ENCODE results near the gene HNRNPDL. TPM values are rescaled to one million over a fixed set of nuclear protein-coding genes. Genes with fewer than 3 reads are reported as not detected.
A peak's percentile ranks its signal among the peaks of the same experiment; 100 is the strongest.

The HNRNPDL gene
- total and polyA plus RNA-seq, 2 of the 13 experiments (the other 11 are each of a cell fraction or from before 2014, with no cell fraction given), result 167 to 414 TPM

GRCh38 chr4:82428969-82429727 is 1.1 kb downstream of the HNRNPDL start (continued):
- TF ChIP-seq HNRNPK (IDR thresholded peaks at IDR 0.05; ENCODE audit: low read depth, low read length, poor library complexity, severe bottlenecking) (peak; percentile 72), ZNF333 (CRISPR knock-in tag; IDR thresholded peaks at IDR 0.05; ENCODE audit: borderline replicate concordance) (0 out of 2 replicates have a peak, but pooled peaks have one; percentile 70), ZKSCAN8 (CRISPR knock-in tag; IDR thresholded peaks at IDR 0.05; ENCODE audit: borderline replicate concordance) (no peak; the same call in 1 of the 2 replicates), GTF2F1 (IDR thresholded peaks at IDR 0.05; ENCODE audit: low read length) (peak; percentile 89), GPN1 (CRISPR knock-in tag; IDR thresholded peaks at IDR 0.05; ENCODE audit: borderline replicate concordance) (no peak), ELF1 (CRISPR knock-in tag; IDR thresholded peaks at IDR 0.05) (no peak), SCMH1 (CRISPR knock-in tag; IDR thresholded peaks at IDR 0.05; ENCODE audit: borderline replicate concordance) (no peak), NCOA5 (CRISPR knock-in tag; IDR thresholded peaks at IDR 0.05) (no peak), MYC (CRISPR knock-in tag; IDR thresholded peaks at IDR 0.05; ENCODE audit: borderline replicate concordance) (peak; percentile 81; the same call in 1 of the 2 replicates), BRCA1 (CRISPR knock-in tag; IDR thresholded peaks at IDR 0.05) (no peak), TOE1 (CRISPR knock-in tag; IDR thresholded peaks at IDR 0.05) (0 out of 2 replicates have a peak, but pooled peaks have one; percentile 10), SALL1 (CRISPR knock-in tag; IDR thresholded peaks at IDR 0.05) (peak; percentile 66; the same call in 1 of the 2 replicates), MIER2 (CRISPR knock-in tag; IDR thresholded peaks at IDR 0.05) (no peak), CSRNP1 (CRISPR knock-in tag; IDR thresholded peaks at IDR 0.05) (peak; percentile 49), ZNF317 (CRISPR knock-in tag; IDR thresholded peaks at IDR 0.05) (peak; percentile 59; the same call in 1 of the 2 replicates)
- TF ChIP-seq, protein P1, sequence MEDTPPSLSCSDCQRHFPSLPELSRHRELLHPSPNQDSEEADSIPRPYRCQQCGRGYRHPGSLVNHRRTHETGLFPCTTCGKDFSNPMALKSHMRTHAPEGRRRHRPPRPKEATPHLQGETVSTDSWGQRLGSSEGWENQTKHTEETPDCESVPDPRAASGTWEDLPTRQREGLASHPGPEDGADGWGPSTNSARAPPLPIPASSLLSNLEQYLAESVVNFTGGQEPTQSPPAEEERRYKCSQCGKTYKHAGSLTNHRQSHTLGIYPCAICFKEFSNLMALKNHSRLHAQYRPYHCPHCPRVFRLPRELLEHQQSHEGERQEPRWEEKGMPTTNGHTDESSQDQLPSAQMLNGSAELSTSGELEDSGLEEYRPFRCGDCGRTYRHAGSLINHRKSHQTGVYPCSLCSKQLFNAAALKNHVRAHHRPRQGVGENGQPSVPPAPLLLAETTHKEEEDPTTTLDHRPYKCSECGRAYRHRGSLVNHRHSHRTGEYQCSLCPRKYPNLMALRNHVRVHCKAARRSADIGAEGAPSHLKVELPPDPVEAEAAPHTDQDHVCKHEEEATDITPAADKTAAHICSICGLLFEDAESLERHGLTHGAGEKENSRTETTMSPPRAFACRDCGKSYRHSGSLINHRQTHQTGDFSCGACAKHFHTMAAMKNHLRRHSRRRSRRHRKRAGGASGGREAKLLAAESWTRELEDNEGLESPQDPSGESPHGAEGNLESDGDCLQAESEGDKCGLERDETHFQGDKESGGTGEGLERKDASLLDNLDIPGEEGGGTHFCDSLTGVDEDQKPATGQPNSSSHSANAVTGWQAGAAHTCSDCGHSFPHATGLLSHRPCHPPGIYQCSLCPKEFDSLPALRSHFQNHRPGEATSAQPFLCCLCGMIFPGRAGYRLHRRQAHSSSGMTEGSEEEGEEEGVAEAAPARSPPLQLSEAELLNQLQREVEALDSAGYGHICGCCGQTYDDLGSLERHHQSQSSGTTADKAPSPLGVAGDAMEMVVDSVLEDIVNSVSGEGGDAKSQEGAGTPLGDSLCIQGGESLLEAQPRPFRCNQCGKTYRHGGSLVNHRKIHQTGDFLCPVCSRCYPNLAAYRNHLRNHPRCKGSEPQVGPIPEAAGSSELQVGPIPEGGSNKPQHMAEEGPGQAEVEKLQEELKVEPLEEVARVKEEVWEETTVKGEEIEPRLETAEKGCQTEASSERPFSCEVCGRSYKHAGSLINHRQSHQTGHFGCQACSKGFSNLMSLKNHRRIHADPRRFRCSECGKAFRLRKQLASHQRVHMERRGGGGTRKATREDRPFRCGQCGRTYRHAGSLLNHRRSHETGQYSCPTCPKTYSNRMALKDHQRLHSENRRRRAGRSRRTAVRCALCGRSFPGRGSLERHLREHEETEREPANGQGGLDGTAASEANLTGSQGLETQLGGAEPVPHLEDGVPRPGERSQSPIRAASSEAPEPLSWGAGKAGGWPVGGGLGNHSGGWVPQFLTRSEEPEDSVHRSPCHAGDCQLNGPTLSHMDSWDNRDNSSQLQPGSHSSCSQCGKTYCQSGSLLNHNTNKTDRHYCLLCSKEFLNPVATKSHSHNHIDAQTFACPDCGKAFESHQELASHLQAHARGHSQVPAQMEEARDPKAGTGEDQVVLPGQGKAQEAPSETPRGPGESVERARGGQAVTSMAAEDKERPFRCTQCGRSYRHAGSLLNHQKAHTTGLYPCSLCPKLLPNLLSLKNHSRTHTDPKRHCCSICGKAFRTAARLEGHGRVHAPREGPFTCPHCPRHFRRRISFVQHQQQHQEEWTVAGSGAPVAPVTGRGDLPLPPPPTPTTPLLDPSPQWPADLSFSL (CRISPR knock-in tag; IDR thresholded peaks at IDR 0.05), result 0 out of 2 replicates have a peak, but pooled peaks have one; percentile 42
- TF ChIP-seq, protein P2, sequence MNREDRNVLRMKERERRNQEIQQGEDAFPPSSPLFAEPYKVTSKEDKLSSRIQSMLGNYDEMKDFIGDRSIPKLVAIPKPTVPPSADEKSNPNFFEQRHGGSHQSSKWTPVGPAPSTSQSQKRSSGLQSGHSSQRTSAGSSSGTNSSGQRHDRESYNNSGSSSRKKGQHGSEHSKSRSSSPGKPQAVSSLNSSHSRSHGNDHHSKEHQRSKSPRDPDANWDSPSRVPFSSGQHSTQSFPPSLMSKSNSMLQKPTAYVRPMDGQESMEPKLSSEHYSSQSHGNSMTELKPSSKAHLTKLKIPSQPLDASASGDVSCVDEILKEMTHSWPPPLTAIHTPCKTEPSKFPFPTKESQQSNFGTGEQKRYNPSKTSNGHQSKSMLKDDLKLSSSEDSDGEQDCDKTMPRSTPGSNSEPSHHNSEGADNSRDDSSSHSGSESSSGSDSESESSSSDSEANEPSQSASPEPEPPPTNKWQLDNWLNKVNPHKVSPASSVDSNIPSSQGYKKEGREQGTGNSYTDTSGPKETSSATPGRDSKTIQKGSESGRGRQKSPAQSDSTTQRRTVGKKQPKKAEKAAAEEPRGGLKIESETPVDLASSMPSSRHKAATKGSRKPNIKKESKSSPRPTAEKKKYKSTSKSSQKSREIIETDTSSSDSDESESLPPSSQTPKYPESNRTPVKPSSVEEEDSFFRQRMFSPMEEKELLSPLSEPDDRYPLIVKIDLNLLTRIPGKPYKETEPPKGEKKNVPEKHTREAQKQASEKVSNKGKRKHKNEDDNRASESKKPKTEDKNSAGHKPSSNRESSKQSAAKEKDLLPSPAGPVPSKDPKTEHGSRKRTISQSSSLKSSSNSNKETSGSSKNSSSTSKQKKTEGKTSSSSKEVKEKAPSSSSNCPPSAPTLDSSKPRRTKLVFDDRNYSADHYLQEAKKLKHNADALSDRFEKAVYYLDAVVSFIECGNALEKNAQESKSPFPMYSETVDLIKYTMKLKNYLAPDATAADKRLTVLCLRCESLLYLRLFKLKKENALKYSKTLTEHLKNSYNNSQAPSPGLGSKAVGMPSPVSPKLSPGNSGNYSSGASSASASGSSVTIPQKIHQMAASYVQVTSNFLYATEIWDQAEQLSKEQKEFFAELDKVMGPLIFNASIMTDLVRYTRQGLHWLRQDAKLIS (CRISPR knock-in tag; IDR thresholded peaks at IDR 0.05), result 0 out of 2 replicates have a peak, but pooled peaks have one; percentile 22
